ENCODE results near the gene GNMT.
"Not testable (repeated sequence)": the region's sequence is repeated elsewhere in the genome, so short reads cannot be mapped to it uniquely, and the experiment has no call there.

GNMT gene

DNA sequence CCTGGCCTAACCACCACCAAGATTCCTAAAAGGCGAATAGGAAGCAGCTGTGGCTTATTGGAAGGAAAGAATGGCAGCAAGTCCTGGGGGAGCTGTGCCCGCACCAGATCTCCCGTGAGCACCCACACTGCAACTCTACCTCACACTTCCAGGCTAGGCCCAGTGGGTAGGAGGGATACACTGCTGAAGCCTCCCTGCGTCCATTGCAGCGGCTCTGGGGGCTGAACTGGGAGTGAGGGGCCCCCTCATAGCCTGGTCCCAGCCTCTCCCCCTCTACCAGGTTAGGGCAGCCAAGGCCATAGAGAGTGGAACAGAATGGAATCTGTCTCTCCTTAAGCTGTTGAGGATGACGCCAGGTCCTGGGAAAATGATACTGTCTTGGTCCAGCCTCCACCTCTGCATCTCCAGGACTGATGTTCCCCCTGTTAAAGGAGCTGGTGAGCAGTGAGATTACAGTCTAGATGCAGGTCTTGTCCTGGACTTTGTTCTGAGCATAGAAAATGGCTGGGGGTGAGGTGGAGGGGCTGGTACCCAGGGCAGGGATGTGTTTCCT, 20.0 kb upstream of the GNMT start:
- no peak overlapping the region for H3K4me3 ChIP-seq (ENCODE audit: low read length, poor library complexity, severe bottlenecking)
- H3K9me3 ChIP-seq (ENCODE audit: insufficient read depth, low read depth, low read length) = no peaks in the 10 kb centered on the region
- no peak for TF ChIP-seq CTCF (conservative IDR thresholded peaks at IDR 0.05; ENCODE audit: low read length)
- no peak for TF ChIP-seq EZH2phosphoT487 (IDR thresholded peaks at IDR 0.05; ENCODE audit: borderline replicate concordance)
- no peaks in the 10 kb centered on the region for H3K9me2 ChIP-seq (replicated peaks; ENCODE audit: low read depth, low read length)
- H3K79me2 ChIP-seq (ENCODE audit: insufficient read depth, low read length) = peaks cover 32% of the 10 kb centered on the region; the same call in 1 of the 2 replicates
- H3K4me2 ChIP-seq (ENCODE audit: low read depth, low read length, poor library complexity, severe bottlenecking) = no peak overlapping the region
- peaks cover 19% of the 10 kb centered on the region for H4K20me1 ChIP-seq (ENCODE audit: insufficient read depth, low read length, poor library complexity, severe bottlenecking)
- no peak overlapping the region for H3K9ac ChIP-seq (ENCODE audit: low read depth, low read length, poor library complexity, severe bottlenecking)
- H3K36me3 ChIP-seq (ENCODE audit: insufficient read depth, low read length) = peaks cover 58% of the 10 kb centered on the region; the same call in 1 of the 2 replicates
- H2AFZ ChIP-seq (ENCODE audit: low read length) = no peak overlapping the region
- no peaks in the 10 kb centered on the region for H3F3A ChIP-seq (ENCODE audit: low read depth)
- H3K27me3 ChIP-seq (ENCODE audit: insufficient read depth, low read length, poor library complexity, severe bottlenecking) = no peaks in the 10 kb centered on the region
- H3K4me1 ChIP-seq (ENCODE audit: insufficient read depth, low read length, poor library complexity, severe bottlenecking) = no peaks in the 10 kb centered on the region

- H3K4me1 ChIP-seq (ENCODE audit: insufficient read depth, low read length, poor library complexity, severe bottlenecking); H3K9me2 ChIP-seq (replicated peaks; ENCODE audit: low read depth, low read length); H2AFZ ChIP-seq (ENCODE audit: low read length); H3K27me3 ChIP-seq (ENCODE audit: insufficient read depth, low read length, poor library complexity, severe bottlenecking); H3K9ac ChIP-seq (ENCODE audit: low read depth, low read length, poor library complexity, severe bottlenecking); H3K9me3 ChIP-seq (ENCODE audit: insufficient read depth, low read depth, low read length); H3F3A ChIP-seq (ENCODE audit: low read depth); H3K4me3 ChIP-seq (ENCODE audit: low read length, poor library complexity, severe bottlenecking); H3K4me2 ChIP-seq (ENCODE audit: low read depth, low read length, poor library complexity, severe bottlenecking): not testable (repeated sequence)
- peaks cover 50% of the 10 kb centered on the region; the same call in 1 of the 2 replicates for H3K36me3 ChIP-seq (ENCODE audit: insufficient read depth, low read length)
- peaks cover 24% of the 10 kb centered on the region; the same call in 1 of the 2 replicates for H3K79me2 ChIP-seq (ENCODE audit: insufficient read depth, low read length)
- peaks cover 17% of the 10 kb centered on the region for H4K20me1 ChIP-seq (ENCODE audit: insufficient read depth, low read length, poor library complexity, severe bottlenecking)
These were observed 19.2 kb upstream of the GNMT start for GRCh38 chr6:42941356-42941755.

- TF ChIP-seq CTCF (conservative IDR thresholded peaks at IDR 0.05; ENCODE audit: low read length) = no peak
- TF ChIP-seq EZH2phosphoT487 (IDR thresholded peaks at IDR 0.05; ENCODE audit: borderline replicate concordance) = no peak
- Histone ChIP-seq H3K9me3 (ENCODE audit: insufficient read depth, low read depth, low read length) (no peaks in the 10 kb centered on the region), H3K9me2 (replicated peaks; ENCODE audit: low read depth, low read length) (no peaks in the 10 kb centered on the region), H3K79me2 (ENCODE audit: insufficient read depth, low read length) (peaks cover 13% of the 10 kb centered on the region; the same call in 1 of the 2 replicates), H4K20me1 (ENCODE audit: insufficient read depth, low read length, poor library complexity, severe bottlenecking) (peaks cover 9% of the 10 kb centered on the region), H3F3A (ENCODE audit: low read depth) (no peaks in the 10 kb centered on the region), H3K4me2 (ENCODE audit: low read depth, low read length, poor library complexity, severe bottlenecking) (no peak overlapping the region), H3K4me3 (ENCODE audit: low read length, poor library complexity, severe bottlenecking) (no peak overlapping the region), H3K9ac (ENCODE audit: low read depth, low read length, poor library complexity, severe bottlenecking) (no peak overlapping the region), H3K27me3 (ENCODE audit: insufficient read depth, low read length, poor library complexity, severe bottlenecking) (no peaks in the 10 kb centered on the region), H2AFZ (ENCODE audit: low read length) (no peak overlapping the region), H3K4me1 (ENCODE audit: insufficient read depth, low read length, poor library complexity, severe bottlenecking) (no peaks in the 10 kb centered on the region), H3K36me3 (ENCODE audit: insufficient read depth, low read length) (peaks cover 39% of the 10 kb centered on the region; the same call in 1 of the 2 replicates)
These were observed 18.1 kb upstream of the GNMT start for GRCh38 chr6:42942444-42942843.

DNA sequence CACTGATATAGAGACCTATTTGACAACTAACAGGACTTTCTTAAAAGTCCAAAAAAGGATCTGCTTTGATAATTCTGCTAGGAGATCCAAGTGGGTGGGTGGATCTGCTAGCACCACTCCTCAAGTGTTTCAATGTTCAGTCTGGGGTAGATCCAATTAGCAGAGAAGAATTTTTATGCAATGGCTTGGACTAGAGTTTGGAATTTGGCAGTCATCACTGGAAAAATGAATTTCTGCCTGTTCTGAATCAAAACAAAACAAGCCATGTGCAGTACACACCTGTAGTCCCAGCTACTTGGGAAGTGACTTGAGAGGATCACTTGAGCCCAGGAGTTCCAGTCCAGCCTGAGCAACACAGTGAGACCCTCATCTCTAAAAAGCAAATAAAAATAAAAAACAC, 12.6 kb upstream of the GNMT start:
- Histone ChIP-seq H3K4me1 (ENCODE audit: insufficient read depth, low read length, poor library complexity, severe bottlenecking) (no peaks in the 10 kb centered on the region), H3K27me3 (ENCODE audit: insufficient read depth, low read length, poor library complexity, severe bottlenecking) (no peaks in the 10 kb centered on the region), H3K4me2 (ENCODE audit: low read depth, low read length, poor library complexity, severe bottlenecking) (no peak overlapping the region), H3K9me2 (replicated peaks; ENCODE audit: low read depth, low read length) (no peaks in the 10 kb centered on the region), H3K4me3 (ENCODE audit: low read length, poor library complexity, severe bottlenecking) (no peak overlapping the region), H3K9ac (ENCODE audit: low read depth, low read length, poor library complexity, severe bottlenecking) (no peak overlapping the region), H2AFZ (ENCODE audit: low read length) (no peak overlapping the region), H3F3A (ENCODE audit: low read depth) (no peaks in the 10 kb centered on the region), H3K79me2 (ENCODE audit: insufficient read depth, low read length) (no peaks in the 10 kb centered on the region), H3K36me3 (ENCODE audit: insufficient read depth, low read length) (peaks cover 5% of the 10 kb centered on the region; the same call in 1 of the 2 replicates), H3K9me3 (ENCODE audit: insufficient read depth, low read depth, low read length) (no peaks in the 10 kb centered on the region), H4K20me1 (ENCODE audit: insufficient read depth, low read length, poor library complexity, severe bottlenecking) (no peaks in the 10 kb centered on the region)
- no peak for TF ChIP-seq EZH2phosphoT487 (IDR thresholded peaks at IDR 0.05; ENCODE audit: borderline replicate concordance)
- no peak for TF ChIP-seq CTCF (conservative IDR thresholded peaks at IDR 0.05; ENCODE audit: low read length)
